ENCODE measurements around the gene BTN2A1. TPM values are rescaled to one million over a fixed set of nuclear protein-coding genes. Genes with fewer than 3 reads are reported as not detected.

Gene BTN2A1
- total RNA-seq, 6 experiments from 2014 or later = 3.6 to 8.3 (median 5.2) TPM

DNA sequence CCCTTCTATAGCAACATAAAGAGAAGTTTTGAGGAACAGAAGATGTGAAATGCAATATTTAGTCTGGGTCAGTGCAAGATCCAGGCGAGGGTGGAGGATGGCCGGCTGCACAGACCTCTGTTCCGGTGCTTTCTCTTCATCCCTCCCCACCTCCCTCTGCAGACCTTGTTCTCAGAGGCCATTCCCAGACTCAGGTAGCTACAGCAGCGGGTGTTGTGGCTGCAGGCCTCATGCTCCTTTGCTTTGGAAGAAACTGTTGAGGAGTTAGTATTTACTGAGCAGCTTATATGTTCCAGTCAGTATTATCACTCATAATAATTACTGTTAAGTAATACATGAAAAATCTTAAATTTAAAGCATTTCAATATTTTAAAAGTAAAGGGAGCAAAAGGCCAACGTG is 15.8 kb upstream of the BTN2A1 start:
- Histone ChIP-seq H3K4me1 (peaks cover 0 to 11% (median 0%) of the 10 kb centered on the region in 4 donors), H3K27me3 (no peaks in the 10 kb centered on the region), H3K27ac (no peak overlapping the region), H3K4me3 (no peak overlapping the region), H3K36me3 (peaks cover 0 to 2% (median 0%) of the 10 kb centered on the region in 4 donors), H3K9me3 (no peaks in the 10 kb centered on the region)
- ATAC-seq (no peak), DNase-seq (no peak)
- TF ChIP-seq, protein P1, sequence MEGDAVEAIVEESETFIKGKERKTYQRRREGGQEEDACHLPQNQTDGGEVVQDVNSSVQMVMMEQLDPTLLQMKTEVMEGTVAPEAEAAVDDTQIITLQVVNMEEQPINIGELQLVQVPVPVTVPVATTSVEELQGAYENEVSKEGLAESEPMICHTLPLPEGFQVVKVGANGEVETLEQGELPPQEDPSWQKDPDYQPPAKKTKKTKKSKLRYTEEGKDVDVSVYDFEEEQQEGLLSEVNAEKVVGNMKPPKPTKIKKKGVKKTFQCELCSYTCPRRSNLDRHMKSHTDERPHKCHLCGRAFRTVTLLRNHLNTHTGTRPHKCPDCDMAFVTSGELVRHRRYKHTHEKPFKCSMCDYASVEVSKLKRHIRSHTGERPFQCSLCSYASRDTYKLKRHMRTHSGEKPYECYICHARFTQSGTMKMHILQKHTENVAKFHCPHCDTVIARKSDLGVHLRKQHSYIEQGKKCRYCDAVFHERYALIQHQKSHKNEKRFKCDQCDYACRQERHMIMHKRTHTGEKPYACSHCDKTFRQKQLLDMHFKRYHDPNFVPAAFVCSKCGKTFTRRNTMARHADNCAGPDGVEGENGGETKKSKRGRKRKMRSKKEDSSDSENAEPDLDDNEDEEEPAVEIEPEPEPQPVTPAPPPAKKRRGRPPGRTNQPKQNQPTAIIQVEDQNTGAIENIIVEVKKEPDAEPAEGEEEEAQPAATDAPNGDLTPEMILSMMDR (IDR thresholded peaks at IDR 0.05) = no peak
- TF ChIP-seq POLR2A (IDR thresholded peaks at IDR 0.05) = no peak
- intact Hi-C loops (cut with DNase I) = no loop called here
- 47% methylated on average over 3 of the region's 5 CpGs for WGBS (ENCODE audit: insufficient coverage, low coverage, low lambda C conversion rate, missing lambda C conversion rate)

- no peak for TF ChIP-seq POLR2A (IDR thresholded peaks at IDR 0.05)
- TF ChIP-seq, protein P1 (IDR thresholded peaks at IDR 0.05) = no peak
- Histone ChIP-seq H3K4me1 (peaks cover 0 to 4% (median 0%) of the 10 kb centered on the region in 4 donors), H3K4me3 (no peak overlapping the region), H3K9me3 (no peaks in the 10 kb centered on the region), H3K27ac (no peak overlapping the region), H3K27me3 (no peaks in the 10 kb centered on the region), H3K36me3 (peaks cover 0 to 2% (median 0%) of the 10 kb centered on the region in 4 donors)
- ATAC-seq = no peak
- no peak for DNase-seq
- 67% methylated on average over 2 of the region's 5 CpGs for WGBS (ENCODE audit: insufficient coverage, low coverage, low lambda C conversion rate, missing lambda C conversion rate)
- intact Hi-C loops (cut with DNase I) = no loop called here
Observed at GRCh38 chr6:26445934-26446667, 11.7 kb upstream of the BTN2A1 start.

GRCh38 chr6:26447257-26447656 is 10.5 kb upstream of the BTN2A1 start:
- no peak for TF ChIP-seq POLR2A (IDR thresholded peaks at IDR 0.05)
- TF ChIP-seq, protein P1 (IDR thresholded peaks at IDR 0.05) = no peak
- DNase-seq (no peak), ATAC-seq (peak in 2 of 4 donors; percentile 52 to 71)
- whole genome bisulfite sequencing (ENCODE audit: insufficient coverage, low coverage, low lambda C conversion rate, missing lambda C conversion rate) = 24% methylated on average over 5 of the region's 5 CpGs
- Histone ChIP-seq H3K9me3 (no peaks in the 10 kb centered on the region), H3K36me3 (peaks cover 0 to 2% (median 0%) of the 10 kb centered on the region in 4 donors), H3K27me3 (no peaks in the 10 kb centered on the region), H3K4me3 (no peak overlapping the region), H3K4me1 (no peaks in the 10 kb centered on the region), H3K27ac (no peak overlapping the region)
- intact Hi-C loops (cut with DNase I) = no loop called here

GRCh38 chr6:26450240-26450639 is 7.5 kb upstream of the BTN2A1 start:
- DNase-seq (no peak), ATAC-seq (no peak)
- Histone ChIP-seq H3K4me3 (no peak overlapping the region), H3K4me1 (no peaks in the 10 kb centered on the region), H3K27ac (no peak overlapping the region), H3K27me3 (no peaks in the 10 kb centered on the region), H3K36me3 (peaks cover 0 to 2% (median 0%) of the 10 kb centered on the region in 4 donors), H3K9me3 (no peaks in the 10 kb centered on the region)
- intact Hi-C loops (cut with DNase I) = no loop called here
- TF ChIP-seq, protein P1 (IDR thresholded peaks at IDR 0.05) = no peak
- TF ChIP-seq POLR2A (IDR thresholded peaks at IDR 0.05) = no peak
- 94% methylated on average over 2 of the region's 3 CpGs for WGBS (ENCODE audit: insufficient coverage, low coverage, low lambda C conversion rate, missing lambda C conversion rate)
